ENCODE data around the gene EMP2.
"Not testable (repeated sequence)": the region's sequence is repeated elsewhere in the genome, so short reads cannot be mapped to it uniquely, and the experiment has no call there.

Gene EMP2

GRCh38 chr16:10579965-10580882 lies at the start of gene EMP2:
TSS of gene EMP2 (minus strand) at chr16:10580598. CDS start at chr16:10547617, 32,981 bp downstream.
- DNase-seq: peak; percentile 73

GRCh38 chr16:10629592-10629963 lies 49.2 kb upstream of the EMP2 start:
- DNase-seq: no peak

GRCh38 chr16:10625595-10626357 lies 45.4 kb upstream of the EMP2 start:
- no peak for DNase-seq

GRCh38 chr16:10624527-10624926 lies 44.1 kb upstream of the EMP2 start:
- DNase-seq: no peak

GRCh38 chr16:10623059-10623458 lies 42.7 kb upstream of the EMP2 start:
- DNase-seq: no peak

- no peak for DNase-seq
Observed at GRCh38 chr16:10622036-10622921, 41.9 kb upstream of the EMP2 start.

GRCh38 chr16:10621216-10621949 lies 41.0 kb upstream of the EMP2 start:
- DNase-seq: not testable (repeated sequence)

- no peak for DNase-seq
Observed at GRCh38 chr16:10620120-10620519, 39.7 kb upstream of the EMP2 start.

GRCh38 chr16:10619271-10619849 lies 39.0 kb upstream of the EMP2 start:
- DNase-seq: peak; percentile 53

GRCh38 chr16:10618710-10619209 lies 38.4 kb upstream of the EMP2 start:
- DNase-seq: no peak

- DNase-seq: no peak
Observed at GRCh38 chr16:10617662-10618420, 37.4 kb upstream of the EMP2 start.

- peak; percentile 11 for DNase-seq
Observed at GRCh38 chr16:10616756-10617640, 36.6 kb upstream of the EMP2 start.

GRCh38 chr16:10616419-10616755 lies 36.0 kb upstream of the EMP2 start:
- DNase-seq: no peak

GRCh38 chr16:10614685-10615084 lies 34.3 kb upstream of the EMP2 start:
- no peak for DNase-seq

- no peak for DNase-seq
Observed at GRCh38 chr16:10613785-10614485, 33.5 kb upstream of the EMP2 start.

GRCh38 chr16:10612649-10613179 lies 32.3 kb upstream of the EMP2 start:
- no peak for DNase-seq

- no peak for DNase-seq
Observed at GRCh38 chr16:10611825-10612342, 31.5 kb upstream of the EMP2 start.

GRCh38 chr16:10610499-10611184 lies 30.2 kb upstream of the EMP2 start:
- DNase-seq: no peak
